ENCODE results near the gene B3GAT1.

GRCh38 chr11:134346976-134347350, 65.1 kb downstream of the B3GAT1 start:
- no peak for TF ChIP-seq CTCF (IDR thresholded peaks at IDR 0.05)
- TF ChIP-seq POLR2A (IDR thresholded peaks at IDR 0.05), result no peak
- no peak for TF ChIP-seq POLR2AphosphoS5 (IDR thresholded peaks at IDR 0.05)

Measured in breast epithelium (tissue), 3 donors.